T-helper 22 cell (primary cell): ENCODE measurements around the gene UNC5B.
"Not testable (repeated sequence)": the region's sequence is repeated elsewhere in the genome, so short reads cannot be mapped to it uniquely, and the experiment has no call there.

Experiments used
- DNase-seq: peaks from one replicate; pipeline ENCODE4 v3.0.0-alpha.2; 2020; ENCODE audit warnings: low read depth

Gene UNC5B

DNA sequence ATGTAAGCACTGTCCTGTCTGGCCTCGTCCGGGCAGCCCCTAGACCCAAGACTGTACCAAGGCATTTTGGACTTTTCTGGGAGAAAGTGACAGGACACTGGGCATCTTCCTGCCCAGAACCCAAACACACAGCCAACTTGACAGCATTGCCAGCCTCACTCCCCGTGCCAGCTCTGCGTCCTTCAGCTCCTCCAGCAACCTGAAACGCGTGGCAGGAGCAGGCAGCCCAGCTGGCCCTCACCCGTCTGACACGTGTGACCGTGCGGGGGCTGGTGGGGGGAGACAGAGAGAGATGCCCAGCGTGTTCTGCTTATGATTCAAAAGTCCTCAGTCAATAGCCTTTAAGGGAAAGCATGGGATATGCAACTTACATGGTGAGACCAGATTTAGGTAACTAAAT is 56.4 kb downstream of the UNC5B start:
- DNase-seq, result no peak

DNA sequence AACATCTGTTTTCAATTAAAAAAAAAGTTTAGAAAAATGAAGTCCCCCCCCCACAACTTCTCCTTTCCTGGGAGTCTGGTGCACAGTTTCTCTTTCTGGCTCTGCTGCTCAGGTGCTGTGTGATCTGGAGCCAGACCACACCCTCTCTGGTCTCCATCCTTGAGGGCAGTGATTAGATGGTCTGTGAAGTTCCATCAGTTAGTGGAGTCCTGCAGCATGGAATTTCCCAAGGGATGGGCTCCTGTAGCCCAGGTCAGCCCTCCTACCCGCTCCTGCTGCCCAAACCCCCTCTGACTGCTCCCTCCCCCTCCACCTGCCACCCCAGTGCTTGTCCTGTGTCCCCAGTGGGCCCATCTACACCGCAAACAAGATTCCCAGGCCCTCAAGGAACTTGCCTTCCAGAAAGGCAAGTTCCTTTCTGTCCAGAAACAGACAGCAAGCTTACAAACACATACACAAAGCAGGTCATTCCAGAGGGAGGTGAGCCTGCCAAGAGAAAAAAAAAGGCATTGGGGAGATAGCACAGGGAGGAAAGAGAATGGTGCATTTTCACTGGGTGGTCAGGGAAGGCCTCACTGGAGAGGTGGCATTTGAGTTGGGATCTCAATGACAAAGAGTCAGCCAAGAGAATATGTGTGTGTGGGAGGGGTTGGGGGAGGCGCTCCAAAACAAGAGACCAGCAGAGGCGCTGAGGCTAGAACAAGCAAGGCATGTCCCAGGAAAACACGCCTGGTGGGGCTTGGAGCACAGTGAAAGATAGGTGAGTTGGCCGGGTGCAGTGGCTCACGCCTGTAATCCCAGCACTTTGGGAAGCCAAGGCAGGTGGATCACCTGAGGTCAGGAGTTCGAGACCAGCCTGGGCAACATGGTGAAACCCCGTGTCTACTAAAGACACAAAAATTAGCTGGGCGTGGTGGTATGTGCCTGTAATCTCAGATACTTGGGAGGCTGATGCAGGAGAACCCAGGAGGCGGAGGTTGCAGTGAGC is 57.2 kb downstream of the UNC5B start:
- DNase-seq, result no peak

DNA sequence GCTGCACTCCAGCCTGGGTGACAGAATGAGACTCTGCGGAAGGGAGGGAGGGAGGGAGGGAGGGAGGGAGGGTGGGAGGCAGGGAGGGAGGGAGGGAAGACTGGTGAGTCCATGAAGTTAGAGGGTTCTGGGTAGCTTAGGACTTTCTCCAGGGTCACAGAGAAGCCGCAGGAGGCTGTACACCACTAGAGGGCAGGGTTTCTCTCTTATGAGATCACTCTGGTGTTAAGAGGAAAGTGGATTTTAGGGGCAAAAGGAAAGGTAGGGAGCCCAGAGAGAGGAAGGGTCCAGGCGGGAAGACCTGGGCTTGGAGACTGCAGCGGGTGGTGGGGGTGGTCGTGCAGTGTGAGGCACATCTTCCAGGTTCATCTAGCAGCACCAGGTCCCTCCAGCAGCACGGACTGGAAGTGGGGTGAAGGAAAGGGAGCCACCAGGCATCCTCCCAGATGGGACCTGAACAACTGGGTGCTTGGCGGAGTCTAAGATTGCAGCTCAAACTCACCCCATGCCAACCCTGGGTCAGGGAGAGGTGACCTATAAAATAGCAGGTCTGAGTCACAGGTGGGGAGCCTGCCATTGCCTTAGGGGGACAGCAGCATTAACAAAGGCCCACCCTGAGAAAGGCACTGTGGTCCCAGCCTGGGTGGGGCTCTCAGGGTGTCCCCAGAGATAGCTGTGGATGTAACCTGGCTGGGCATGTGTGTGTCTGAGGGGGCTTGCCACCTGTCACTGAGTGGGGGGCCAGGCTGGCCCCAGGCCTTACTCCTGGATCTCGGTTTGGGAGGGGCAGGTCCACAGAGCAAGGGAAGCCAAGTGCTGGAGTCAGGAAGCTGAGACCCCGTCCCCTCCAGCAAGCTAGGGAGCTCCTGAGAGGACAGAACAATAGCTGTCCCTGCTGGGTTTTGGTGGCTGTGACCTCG is 58.2 kb downstream of the UNC5B start:
- DNase-seq, result no peak

DNA sequence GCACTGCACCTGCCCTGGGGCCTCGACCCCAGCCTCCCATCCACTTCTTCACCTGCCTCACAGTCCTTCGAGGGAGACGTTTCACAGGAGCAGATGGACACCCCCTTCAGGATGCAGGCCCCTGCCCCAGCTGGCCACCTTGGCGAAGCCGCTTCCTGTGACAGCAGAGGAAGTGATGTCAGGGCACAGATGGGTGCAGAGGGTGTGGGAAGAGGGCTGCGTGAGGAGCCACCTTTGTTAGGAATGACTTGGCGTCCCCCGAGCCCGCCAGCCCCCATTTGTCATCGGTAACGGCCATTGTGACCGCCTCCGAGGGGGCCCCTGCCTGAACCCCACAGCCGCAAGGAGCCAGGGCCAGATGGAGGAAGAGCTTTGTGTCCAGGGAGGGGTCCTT is 59.3 kb downstream of the UNC5B start:
- DNase-seq, result no peak

DNA sequence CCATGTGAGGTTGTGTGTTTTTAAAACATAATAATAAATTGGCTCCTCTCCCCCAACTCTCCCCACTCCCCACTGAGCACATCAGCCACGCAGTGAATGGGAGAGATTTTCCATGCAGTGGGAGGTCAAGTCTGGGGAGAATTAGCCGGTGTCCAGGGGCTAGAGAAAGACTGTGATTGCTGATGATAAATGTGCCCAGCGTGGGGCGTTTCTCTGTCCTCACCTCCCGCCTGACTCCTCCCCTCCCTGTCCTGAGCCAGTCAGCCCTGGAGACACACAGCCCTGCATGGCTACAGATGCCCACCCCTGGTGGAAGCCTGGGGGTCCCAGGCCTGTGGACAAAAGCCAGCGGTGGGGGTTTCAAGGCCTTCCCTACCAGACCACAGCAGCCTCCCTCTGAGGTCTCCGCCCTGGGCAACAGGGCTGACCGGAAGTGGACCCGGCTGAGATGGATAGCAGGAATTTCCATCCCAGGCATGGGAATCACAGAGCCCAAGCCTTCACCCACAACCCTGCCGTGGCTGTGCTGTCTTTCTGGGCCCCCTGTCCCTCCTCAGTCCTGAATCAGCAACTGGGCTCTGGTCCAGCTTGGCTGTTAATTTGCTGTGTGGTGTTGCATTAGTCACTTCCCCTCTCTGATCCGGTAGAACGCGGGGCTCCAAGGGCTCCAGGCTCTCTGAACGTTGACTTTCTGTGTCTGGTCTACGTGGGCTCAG is 59.8 kb downstream of the UNC5B start:
- no peak for DNase-seq

DNA sequence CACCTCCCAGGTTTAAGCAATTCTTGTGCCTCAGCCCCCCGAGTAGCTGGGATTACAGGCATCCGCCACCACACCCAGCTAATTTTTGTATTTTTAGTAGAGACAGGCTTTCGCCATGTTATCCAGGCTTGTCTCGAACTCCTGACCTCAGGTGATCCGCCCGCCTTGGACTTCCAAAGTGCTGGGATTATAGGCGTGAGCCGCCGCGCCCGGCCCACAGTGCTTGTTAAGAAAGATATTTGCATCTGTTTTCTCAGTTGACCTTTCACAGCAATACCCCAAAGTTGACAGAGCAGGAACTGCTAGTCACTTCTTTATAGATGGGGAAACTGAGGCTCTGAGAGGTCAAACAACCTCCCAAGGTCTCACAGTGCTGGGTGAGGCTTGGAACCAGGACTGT is 60.6 kb downstream of the UNC5B start:
- DNase-seq, result not testable (repeated sequence)

DNA sequence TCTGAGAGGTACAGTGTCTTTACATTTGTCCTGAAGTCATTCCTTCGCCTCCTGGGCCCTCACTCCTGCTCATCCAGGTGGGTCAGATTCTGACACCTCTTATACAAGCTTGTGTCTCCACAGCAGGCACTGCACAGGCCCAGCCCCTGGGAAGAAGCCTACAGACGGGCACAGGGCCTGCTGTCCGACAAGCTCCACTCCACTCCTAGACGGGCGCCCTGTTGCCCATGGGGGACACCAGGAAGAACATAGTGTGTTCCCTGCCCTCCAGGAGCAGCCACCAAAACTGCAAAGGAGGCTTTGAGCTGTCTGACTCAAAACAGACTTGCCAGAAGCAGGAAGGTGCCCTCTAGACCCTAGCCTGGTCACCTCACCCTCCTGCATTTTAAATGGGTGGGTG is 61.1 kb downstream of the UNC5B start:
- DNase-seq, result no peak

DNA sequence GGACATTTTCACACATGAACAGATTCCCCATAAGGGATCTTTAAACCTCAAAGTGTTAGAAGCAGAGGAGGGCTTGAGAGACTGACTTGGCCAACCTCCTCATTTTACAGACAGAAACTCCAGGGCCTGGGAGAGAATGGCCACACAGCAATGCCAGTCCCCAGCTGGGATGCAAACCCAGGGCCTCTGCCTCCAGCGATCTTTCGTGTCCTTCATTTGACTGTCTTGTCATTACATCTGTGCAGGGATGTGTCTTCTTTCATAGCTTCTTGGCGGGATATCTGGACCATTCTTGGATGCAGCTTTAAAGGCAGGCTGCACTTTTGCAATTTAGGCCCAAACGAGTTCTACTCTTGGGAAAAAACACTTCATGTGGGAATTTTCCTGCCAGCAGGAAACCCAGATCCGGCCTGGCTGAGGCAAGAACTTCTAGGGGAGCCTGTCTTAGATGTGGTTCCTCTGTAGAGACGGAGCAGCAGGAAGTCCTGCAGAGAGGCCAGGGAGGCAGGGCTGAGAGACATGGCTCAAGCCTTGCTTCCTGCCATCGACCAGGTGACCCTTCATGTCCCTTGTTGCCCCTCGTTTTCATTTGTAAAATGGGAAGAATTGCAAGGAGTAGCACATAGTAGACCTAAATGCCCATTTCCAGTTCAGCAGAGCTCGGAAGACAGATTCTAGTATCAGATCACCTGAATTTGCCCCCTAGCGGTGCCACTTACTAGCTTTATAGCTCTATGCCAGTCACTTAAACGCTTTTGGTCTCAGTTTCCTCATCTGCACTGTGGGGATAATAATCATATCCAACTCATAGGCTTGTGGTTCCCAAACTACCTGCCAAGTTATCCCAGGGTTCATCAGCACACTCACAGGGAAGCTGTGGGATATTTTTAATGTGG is 62.8 kb downstream of the UNC5B start:
- no peak for DNase-seq

DNA sequence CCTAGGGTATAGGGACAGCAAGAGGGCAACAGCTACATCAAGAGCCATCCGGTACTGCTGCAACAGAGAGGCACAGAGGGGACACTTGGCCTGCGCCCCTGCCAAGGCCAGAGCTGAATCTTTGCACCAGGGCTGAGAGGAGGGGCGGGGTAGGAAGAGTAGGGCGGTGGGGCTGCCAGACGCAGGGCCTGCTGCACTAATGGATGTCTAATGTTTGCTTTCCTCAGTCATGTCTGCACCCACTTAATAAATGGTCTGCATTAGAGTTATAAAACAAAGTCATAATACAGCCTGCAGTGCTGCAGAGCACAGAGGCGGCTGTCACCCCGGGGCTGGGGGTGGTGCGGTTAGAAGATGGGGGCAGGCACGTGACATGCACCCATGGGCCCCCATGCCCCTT is 64.5 kb downstream of the UNC5B start:
- no peak for DNase-seq

DNA sequence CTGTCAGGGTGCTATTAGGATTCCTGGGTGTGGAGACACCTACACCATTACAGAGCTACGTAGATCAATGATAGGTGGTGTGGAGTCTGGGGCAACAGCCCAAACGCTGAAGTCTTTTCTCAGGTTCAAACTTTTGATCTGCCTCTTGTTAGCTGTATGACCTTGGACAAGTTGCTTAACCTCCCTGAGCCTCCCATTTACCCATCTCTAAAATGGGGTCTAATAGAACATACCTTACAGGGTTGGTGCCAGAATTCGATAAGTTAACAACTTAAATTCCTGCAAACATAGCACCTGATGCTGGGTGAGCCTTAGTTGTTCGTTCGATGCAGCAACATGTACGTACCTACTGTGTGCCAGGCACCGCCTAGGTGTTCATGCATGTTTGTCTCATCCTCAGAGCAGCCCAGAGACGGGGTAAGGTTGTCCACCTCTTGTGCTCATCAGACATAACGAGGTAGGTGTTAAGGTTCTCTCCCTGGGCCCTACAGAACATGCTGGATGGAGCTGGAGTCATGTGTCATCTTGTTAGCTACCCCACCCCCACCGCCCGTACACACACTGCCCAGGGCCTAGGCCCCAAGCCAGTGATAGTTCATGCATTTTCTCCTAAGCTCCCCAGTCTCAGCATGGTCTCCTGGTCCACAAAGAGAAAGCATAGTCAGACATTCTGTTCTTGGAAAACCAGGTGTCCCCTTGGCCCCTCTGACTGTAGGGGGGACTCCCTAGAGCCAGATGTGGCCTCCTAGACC is 65.7 kb downstream of the UNC5B start:
- DNase-seq, result no peak

DNA sequence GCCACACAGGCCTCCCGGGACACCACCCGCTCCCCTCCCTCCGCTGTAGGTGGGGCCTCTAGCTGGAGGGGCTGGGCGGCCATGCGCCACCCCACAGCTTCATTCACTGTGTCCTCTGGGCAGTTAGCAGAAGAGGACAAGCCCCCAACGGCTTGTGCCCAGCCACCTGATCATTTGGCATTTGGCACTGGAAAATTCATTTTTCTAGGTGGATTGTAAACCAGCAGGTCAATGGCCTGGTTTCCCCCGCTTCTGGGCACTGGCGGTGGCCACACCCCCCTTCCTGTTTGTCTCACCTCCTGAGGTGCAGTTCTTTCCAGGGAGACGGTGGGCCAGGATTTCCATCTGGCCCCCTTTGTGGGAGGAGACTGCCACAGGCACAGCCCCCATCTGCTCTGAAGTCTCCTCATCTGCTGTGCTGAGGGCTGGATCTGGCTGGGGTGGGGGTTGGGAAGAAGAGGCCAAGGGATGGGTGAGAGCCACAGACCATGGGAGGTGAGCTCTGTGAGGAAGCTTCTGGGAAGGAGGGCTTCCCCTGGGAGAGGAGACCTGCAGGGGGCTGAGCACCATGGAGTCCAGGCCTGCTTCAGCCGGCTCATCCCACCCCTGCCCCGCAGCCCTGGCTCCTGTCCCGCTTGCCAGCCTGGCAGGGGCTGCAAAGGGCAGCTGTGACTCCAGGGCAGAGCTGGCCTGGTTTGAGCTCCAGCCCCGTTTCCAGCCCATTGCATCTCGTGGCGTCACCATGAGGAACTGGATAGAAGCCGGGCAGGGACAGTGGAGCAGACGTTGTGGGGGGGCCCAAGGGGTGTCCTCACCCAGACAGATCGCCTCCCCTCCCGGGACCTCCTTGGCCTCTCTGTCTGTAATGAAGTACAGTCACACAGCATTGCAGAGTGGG is 66.6 kb downstream of the UNC5B start:
- DNase-seq, result no peak

DNA sequence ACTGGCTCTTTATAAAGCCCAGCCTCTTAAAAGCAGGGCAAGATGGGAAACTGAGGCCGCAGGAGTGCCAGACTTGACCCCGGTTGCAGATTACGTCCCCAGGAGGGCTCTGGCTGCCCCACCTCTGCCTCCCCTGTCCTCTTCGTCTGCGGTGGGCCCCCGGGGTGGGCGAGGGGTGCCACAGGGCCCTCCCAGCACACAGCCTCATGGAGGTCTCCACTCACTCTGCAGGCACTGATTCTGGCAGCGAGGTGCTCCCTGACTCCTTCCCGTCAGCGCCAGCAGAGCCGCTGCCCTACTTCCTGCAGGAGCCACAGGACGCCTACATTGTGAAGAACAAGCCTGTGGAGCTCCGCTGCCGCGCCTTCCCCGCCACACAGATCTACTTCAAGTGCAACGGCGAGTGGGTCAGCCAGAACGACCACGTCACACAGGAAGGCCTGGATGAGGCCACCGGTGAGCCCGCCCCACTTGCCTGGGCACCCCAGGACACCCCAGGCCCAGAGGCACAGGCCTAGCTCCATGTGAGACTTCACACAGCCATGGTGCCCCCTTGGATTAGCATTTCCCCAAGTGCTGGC is 67.3 kb downstream of the UNC5B start:
- no peak for DNase-seq

DNA sequence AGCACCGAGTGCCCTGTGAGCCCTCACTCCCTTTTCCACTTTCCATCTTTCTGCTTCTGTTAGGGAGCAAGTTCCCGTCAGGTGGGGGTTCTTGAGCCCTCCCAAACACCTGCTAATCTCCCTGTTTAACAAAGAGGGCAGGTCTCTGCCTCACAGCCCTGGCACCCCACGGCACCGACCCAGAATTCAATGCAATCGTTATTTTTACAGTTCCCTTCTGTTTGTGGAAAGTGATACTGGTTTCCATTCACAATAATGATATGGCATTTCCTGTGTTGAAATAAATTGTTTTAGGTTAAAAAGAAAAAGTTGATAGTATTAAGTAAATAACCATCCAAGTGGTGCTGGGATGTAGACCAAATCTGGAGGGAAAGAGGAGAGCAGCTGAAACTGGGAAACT is 67.8 kb downstream of the UNC5B start:
- DNase-seq, result no peak

DNA sequence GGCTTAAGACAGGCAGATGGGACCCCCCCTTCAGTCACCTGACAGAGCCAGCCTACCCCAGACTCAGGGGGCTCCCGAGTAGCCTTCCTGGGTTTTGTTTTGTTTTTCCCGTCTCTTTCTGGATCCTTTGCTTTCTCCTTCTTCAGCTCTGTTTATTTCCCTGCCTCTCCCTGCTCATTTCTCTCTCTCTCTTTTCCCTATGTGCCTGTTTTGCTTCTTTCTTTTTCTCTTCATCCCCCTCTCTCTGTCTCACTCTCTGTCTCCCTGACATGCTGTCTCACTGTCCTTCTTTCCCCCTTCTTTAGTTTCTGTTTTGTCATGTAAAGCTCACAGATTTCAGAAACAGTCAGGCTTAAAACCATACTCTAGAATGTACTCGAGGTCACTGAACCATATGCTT is 68.5 kb downstream of the UNC5B start:
- no peak for DNase-seq

DNA sequence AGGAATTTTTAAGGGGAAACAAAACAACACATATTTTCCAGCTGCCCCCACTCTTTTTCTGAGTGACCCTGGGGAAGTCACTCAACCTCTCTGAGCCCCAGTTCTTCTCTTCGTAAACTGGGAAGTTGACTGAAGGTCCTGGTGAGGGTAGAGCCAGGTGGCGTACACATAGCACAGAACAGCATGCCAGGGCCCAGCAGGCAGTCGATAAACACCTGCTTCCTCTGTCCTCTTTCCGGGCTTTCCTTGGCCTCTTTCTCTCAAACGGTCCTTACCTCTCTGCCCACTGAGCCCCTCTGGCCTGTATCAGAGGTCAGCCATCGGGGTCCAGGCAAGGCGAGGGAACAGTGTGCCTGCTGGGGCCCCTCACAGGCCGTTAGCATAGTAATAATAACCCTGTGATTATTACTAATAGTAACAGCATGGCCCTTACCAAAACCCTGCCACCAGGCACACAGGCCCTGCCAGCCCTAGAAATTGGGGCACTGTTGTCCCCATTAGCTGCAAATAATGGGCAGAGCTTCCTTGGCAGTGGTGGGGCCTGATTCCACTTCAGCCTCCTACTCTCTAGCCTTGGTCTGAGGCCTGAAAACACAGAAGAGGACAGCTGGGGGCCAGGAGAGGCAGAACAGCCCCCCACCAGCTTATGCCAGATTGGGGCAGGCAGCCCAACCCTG is 69.4 kb downstream of the UNC5B start:
- DNase-seq, result no peak

DNA sequence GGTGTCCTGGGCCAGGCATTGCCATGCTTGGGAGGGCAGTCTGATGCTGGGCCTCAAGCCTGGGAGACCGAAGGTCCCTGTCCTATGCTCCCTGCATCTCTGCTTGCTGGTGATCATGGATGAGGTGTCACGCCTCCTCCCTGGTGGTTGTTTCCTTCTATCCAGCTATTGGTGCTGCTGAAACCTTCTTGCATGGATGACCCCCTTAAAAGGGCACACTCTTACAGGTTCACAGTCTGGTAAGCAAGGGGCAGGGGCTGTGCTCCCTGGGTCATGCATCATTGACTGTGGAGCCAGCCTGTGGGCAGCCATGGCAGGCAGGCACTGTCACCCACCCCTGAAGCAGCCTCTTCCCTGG is 69.9 kb downstream of the UNC5B start:
- no peak for DNase-seq

DNA sequence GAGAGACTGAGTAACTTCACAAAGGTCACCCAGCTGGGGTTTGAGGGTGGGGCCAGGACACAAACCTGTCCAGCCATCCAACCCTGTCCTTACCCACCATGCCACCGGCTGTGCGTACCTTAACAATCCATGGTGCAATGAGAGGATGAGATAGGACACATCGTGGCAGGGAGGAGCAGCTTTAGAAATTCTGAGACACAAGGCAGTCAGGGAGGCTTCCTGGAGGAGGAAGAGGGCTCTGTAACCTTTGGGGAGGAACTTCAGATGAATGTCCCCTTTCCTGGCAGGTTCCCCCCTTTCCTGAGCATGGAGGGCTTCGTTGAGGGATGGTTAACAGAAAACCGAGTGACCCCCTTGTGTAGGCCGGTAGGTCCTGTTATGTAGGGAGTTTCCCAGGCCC is 71.0 kb downstream of the UNC5B start:
- no peak for DNase-seq

DNA sequence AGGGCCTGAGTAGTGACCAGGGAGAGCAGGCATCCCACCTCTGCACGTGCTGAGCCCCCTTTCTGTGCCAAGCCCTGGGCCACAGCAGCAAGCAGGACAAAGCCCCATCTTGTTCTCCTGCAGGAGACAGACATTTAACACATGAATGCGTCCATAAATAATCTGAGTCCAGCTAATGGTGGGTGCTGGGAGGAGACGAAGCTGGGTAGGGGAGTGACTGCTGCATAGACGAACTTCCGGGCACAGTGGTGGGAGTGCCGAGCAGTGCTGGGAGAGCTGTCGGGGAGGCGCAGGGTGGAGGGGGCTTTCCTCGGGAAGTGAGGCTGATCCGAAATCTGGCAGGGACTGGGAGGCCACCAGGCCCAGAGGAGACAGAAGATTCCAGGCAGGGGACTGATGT is 71.5 kb downstream of the UNC5B start:
- DNase-seq, result no peak
